Superior temporal gyrus (tissue), 1 donor: ENCODE measurements around the gene KCNIP1.

Experiments used
- DNase-seq: peaks from one replicate; pipeline ENCODE4 v3.0.0-alpha.2; 2016; ENCODE audit errors: extremely low spot score

The KCNIP1 gene

DNA sequence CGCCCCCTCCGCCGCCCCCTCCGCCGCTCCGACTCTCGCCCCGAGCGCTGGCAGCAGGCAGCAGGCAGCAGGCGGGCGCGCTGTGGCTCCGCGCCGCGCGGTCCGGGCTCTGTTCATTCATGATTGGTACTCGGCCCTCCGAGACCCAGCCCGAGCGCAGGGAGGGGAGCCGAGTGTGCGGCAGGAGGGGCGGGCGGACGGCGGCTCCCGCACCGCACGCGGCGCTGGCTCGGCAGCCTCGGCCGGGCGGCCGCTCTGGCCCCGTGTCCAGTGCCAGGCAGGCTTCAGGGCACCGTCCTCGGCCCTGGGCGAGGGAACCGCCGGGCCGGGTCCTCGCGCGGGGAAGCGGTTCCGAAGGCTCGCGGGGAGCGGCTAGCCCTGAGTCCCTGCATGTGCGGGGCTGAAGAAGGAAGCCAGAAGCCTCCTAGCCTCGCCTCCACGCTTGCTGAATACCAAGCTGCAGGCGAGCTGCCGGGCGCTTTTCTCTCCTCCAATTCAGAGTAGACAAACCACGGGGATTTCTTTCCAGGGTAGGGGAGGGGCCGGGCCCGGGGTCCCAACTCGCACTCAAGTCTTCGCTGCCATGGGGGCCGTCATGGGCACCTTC lies at the start of gene KCNIP1:
Gene KCNIP1 (plus strand): TSS at position 31 of the 607 bp plus-strand sequence.
- peak; percentile 50 for DNase-seq

DNA sequence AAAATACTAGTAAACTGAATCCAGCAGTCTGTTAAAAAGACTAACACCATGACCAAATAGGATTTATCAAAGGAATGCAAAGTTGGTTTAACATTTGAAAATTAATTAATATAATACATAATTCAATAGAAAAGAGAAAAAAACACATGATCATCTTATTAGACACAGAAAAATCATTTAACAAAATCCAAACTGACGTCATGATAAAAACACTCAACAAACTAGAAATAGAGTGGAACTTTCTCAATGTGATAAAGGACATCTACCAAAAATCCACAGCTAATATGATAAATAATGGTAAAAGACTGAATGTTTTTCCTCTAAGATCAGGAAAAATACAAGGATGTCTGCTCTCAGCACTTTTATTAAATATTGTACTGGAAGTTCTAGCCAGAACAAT lies 40.4 kb upstream of the KCNIP1 start:
- no peak for DNase-seq

DNA sequence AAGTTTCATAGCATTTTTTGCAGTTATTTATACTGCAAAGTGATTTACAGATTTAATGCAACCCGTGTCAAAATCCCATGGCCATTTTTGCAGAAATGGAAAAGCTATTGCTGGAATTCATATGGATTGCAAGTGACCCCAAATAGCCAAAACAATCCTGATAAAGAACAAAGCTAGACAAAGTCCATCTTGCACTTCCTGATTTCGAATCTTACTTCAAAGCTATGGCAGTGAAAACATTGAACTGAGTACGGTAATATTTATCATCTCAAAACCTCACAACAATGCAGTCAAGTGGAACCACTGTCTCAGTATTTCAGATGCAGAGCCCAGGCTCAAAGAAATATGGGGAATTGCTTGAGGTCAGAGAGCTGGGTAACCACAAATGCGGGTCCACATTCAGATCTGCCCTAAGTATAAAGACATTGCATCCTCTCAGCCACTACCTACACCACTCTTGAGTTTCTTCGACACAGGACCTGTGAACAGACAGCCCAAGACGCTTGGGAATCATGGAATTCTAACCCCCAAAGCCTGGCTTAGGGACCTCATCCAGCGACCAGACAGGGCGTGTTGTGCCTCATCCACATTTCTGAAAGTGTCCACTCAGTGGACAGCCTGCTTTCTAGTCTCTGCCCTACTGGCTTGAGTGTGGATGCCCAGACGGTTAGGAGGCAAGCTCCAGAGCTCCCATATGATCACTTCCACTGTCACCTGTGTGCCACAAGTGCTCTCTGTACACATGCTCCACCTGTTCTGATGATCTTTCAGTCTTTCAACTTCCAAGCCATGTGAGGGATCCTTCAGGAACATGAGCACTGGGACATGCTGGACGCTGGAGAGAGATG lies 39.3 kb upstream of the KCNIP1 start:
- no peak for DNase-seq

DNA sequence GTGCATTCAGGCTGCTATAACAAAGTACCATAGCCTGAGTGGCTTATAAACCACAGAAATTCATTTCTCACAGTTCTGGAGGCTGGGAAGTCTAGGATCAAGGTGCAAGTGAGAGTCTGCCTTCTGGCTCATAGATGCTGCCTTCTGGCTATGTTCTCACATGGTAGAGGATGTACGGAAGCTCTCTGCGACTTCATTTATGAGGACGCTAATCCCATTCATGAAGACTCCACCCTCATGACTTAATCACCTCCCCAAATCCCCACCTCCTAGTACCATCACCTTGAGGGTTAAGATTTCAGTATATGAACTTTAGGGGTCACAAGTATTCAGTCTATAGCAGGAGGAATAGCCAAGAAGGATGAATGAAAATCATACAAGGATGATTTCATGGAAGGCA lies 37.3 kb upstream of the KCNIP1 start:
- DNase-seq, result no peak

DNA sequence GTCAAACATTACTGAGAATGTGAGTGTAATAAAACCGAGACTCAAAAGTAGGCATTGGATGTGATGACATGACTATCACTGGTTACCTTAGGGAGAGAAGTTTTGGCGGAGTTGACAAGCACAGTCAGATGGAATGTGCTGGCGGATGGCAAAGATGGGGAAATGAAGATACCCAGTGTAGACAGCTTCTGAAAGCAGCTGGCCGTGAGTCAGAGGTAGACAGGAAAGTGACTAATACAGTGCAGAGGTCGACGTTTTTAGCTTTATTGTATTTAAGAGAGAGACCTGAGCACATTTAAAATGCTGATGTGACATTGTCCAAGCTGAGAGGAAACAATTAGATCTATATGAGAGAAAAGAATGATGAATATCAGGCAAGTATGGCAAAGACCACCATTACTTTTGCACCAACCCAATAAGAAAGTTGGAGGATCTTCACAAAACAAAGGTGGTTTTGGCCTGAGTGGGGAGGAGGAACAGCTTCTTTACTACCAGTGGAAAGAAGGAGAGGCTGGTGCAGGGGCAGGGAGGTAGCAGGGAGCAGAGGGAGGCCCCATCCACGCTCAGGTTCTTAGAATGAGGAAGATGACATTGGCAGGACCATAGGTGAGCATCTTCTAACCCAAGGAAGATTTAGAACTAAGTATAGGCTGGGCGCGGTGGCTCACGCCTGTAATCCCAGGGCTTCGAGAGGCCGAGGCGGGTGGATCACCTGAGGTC lies 36.7 kb upstream of the KCNIP1 start:
- DNase-seq, result no peak

DNA sequence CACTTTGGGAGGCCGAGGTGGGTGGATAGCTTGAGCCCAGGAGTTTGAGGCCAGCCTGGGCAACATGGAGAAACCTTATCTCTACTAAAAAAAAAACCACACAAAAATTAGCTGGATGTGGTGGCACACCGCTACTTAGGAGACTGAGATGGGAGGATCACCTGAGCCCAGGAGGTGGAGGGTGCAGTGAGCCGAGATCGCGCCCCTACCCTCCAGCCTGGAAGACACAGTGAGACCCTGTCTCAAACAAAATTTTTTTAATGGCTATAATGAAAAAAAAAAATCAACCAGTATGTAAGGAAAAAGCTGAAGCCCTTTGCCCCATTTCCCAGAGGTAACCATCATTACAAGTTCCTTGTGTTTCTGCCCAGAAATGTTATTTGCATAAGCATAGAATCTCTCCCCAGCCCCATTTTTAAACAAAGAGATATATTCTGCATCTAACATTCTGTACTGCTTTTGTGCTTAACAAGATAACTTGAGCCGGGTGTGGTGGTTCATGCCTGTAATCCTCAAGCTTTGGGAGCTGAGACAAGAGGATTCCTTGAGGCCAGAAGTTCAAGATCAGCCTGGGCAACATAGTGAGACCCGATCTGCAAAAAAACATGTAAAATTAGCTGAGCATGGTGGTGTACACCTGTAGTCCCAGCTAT lies 35.1 kb upstream of the KCNIP1 start:
- no peak for DNase-seq

DNA sequence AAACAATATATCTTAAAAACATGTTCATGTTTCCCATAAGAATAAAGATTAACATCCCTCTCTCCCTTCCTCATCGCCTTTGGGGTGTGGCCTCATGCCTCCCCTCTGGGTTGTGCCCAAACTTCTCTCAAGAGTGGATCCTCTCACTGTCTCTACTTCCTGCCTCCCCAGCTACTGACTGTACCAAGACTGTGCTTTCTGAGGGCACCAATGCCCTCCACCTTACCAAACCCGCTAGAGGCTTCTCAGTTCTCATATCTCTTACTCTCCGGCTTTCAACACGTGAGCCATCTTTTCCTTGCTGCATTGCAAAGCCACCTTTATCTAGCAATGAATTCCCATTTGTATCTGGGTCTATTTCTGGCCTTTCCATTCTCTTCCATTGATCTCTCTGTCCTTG lies 34.4 kb upstream of the KCNIP1 start:
- no peak for DNase-seq

DNA sequence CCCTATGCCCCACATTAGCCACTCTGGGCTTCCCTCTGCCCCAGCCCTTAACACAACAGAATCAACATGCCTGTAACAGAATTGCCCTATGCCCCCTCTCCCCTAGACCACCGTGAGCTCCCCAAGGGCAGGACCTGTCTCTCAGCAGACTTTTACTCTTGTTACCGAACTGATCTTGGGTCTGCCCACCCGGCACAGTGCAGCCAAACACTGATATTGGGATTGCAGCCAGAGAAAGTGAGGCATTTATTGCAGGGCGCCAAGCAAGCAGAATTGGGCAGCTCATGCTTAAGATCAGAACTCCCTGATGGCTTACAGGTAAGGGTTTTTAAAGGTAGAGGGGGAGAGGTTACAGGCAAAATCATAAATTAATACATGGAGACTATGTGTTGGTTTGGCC lies 33.5 kb upstream of the KCNIP1 start:
- DNase-seq, result no peak

DNA sequence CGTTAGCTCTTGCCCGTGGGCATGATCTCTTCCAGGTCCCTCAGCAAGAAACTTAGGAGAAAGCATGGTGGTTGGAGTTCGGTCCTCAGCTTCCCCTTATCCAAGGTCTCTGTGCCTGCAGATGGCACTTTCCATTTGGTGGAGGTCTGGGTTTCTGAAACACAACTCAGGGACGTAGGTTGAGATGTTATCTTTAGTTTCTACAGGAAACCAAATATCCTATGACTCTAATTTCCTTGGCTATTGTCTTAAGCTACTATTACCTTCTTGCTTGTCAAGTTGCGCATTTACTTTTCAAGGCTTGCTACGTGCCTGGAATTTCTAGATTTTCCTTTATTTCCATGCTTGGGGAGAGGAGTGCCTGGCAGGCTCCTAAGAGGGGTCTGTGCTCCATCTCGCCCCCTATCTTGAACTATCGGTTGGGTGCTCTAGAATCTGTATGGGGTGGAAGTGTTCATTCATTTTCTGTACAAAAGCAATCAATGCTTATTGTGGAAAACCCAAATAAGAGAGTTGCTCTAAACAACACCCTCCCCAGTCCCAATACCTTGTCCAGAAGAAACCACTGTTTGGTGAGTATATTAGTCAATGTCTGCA lies 32.9 kb upstream of the KCNIP1 start:
- no peak for DNase-seq

DNA sequence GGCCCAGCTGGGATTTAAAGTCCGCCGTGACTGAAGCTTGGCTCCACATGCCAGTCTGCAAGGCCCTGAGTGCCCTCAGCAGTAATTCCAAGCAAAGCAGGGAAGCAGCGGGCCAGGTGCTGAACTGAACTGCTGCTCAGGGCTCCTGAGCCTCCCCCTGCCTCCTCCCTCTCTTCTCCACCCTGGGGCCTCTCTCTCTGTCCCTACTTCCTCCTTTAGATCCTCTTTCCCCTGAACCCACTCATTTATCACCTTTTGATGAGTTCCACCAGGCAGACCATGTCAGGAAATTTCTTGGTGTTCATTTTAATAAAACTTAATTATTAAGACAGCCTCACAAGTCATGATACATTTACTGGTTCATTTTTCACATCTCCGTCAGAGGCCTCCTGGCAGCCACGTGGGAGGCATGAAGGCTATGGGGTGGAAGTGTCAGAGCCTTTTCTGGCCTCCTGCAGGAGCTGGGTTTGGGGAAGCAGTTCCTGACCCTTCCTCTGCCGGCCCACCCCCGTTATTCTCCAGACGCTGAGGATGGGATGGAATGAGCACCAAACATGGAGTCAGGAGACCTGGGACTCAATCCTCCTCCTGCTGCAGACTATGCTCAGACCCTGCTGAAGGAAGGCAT lies 32.2 kb upstream of the KCNIP1 start:
- DNase-seq, result no peak

DNA sequence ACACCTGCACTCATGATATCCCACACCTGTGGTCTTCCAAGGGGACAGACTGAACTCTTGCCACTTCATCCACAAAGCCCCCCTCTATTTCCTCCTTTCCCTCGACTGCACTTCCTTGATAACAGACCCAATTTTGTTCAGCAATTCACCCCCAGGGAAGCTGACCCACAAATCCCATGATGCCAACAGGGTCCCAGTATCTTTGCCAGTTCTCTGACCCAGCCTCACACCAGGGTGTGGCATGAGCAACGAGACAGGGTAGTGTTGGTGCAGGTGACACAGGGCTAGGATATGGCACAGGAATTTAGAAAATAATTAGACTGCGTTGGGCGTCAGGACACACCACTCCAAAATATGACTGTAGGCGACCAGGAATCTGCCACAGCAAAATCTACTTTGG lies 30.2 kb upstream of the KCNIP1 start:
- DNase-seq, result no peak

DNA sequence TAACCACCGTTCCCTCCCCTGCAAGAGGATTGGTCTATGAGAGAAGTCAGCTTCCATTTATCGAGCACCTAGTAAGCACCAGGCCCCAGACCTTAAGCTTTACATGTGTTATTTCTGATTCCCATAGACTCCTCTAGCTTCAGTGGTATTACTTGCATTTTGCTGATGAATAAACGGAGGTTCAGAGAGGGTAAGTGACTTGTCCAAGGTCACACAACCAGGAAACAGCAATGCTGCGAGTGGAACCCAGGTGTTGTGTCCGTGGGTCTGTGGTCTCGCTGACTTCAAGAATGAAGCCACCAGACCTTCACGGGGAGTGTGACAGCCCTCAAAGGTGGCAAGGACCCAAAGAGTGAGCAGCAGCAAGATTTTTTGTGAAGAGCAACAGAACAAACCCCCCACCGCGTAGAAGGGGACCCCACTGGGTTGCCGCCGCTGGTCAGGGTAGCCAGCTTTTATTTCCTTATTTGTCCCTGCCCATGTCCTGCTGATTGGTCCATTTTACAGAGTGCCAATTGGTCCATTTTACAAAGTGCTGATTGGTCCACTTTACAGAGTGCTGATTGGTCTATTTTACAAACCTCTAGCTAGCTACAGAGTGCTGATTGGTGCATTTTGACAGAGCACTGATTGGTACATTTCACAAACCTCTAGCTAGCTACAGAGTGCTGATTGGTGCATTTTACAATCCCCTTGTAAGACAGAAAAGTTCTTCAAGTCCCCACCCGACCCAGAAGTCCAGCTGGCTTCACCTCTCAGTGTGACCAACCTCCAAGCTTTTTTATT lies 29.1 kb upstream of the KCNIP1 start:
- no peak for DNase-seq

DNA sequence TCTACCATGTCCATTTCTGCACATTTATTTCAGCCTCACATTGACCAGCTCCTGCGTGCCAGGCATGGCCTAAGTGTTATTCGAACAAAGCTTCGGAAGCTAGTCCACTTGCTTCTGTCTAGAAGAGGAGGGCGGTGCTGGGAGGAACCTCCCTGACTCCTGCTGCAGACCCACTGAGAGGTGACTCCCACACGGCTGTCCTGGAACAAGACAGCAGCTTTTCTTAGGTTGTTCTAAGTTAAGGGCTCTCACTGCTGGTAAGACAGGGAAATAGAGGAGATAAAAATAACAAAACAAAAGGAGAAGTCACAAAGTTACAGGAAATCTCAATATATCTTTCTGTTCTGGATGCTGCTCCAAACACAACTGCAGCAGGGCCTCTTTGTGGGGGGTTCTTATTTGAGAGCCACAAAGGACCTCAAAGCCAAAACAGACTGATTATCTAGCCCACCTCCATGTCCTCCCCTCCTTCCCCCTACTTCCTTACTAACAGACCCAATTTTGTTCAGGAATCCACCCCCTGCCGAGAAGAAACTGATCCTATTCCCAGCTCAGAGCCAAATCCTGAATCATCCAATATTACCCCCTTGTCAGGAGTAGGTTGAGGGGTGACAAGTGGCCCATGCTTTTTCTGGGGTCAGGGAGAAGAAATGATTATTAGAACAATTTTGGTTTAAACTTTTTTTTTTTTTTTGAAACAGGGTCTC lies 28.4 kb upstream of the KCNIP1 start:
- DNase-seq, result no peak

DNA sequence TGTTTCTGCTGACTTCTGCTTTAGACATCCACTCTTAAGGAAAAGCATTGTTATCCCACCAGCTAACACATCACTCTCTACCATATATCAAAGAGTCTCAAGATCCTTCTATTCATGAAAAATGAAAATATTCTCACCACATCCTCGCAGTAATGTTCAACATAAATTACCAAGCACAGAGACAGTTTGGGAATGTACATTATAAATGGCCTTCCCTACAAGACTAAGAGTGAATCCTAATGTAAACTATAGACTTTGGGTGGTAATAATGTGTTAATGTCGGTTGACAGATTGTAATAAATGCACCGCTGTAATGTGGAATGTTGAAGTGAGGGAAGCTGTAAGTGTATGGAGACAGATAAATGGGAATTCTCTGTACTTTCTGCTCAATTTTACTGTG lies 27.1 kb upstream of the KCNIP1 start:
- DNase-seq, result no peak

DNA sequence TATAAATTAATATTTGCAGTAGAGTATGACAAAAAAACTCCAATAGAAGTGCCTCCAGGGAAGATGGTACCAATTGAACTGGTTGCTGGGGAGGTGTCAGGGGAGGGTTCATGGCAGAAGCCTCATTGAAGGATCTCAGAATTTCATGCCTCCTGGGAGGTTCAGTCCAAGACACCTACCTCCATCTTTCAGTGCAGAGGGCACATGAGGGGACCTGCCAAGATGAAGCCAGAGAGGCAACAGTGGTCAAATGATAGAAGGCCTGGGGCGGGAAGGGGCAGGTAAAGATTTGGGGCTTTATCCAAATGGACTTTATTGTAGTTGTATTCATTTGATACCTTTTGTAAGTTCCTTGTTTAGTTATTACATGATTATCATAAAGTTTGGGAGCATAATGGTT lies 25.9 kb upstream of the KCNIP1 start:
- no peak for DNase-seq

DNA sequence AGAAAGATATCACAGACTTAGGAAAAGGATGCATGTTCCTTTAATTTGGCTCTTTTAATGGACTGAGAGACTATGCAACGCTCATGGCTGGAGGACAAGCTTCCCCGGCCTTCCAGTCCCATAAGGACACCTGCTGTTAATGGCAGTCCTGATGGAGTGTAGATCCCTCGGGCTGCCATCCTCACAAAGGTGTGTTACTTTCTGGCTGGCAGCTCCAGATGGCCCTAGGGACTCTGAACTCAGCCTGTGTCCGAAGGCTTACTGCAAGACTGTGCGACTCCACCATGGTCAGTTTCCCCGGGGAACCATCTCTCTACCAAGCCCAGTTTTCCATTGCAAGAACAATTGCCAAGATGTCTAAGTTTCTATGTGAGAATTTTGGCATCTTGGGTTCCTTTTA lies 25.5 kb upstream of the KCNIP1 start:
- no peak for DNase-seq

DNA sequence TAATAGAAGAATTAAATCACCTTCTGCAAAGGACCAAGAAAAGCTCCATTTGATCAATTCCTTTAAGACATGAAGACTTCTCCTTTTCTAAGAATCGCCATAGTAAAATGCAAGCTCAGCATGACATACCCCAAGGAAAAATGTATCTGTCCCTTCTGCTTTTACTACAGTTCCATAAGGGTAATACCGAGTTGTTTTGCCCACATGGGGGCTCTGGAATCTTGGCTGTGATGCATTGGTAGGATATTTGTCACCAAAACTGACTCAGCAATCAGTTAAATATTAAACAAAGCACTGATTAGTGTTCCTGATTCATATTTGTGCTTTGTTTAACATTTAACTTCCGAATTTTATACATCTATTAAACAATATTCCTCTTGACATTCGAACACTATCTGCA lies 24.3 kb upstream of the KCNIP1 start:
- DNase-seq, result no peak

DNA sequence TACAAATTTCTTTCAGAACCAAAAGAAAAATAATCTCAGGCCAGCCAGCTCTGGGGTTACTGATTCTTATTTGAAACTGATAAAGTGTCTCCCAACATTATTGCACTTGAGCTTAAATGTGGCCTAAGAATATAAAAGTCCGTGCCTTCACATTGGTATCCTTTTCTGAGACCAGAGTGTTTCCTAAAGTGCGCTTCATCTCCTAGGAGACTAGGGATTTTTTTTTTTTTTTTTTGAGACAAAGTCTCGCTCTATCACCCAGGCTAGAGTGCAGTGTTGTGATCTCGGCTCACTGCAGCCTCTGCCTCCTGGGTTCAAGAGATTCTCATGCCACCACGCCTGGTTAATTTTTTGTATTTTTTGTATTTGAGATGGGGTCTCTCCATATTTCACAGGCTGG lies 23.6 kb upstream of the KCNIP1 start:
- no peak for DNase-seq

DNA sequence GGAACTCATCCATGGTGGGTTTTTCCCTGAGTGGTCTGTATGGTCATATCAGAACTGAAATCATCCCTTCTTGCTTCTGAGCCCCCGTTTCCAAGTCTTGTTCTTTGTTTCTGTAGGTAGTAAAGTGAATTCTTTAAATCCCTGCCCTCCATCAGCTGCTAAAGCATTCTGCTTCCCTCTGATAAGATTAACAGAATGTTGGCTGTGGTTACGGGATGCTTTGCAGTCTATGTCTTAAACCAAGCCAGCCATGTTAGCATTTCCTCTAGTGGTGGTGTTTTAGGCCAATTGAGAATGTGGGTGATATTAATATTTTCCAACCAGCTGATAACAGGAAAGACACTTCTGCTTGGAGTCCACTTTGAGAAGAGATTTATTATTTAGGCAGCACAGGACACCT lies 22.0 kb upstream of the KCNIP1 start:
- DNase-seq, result no peak

DNA sequence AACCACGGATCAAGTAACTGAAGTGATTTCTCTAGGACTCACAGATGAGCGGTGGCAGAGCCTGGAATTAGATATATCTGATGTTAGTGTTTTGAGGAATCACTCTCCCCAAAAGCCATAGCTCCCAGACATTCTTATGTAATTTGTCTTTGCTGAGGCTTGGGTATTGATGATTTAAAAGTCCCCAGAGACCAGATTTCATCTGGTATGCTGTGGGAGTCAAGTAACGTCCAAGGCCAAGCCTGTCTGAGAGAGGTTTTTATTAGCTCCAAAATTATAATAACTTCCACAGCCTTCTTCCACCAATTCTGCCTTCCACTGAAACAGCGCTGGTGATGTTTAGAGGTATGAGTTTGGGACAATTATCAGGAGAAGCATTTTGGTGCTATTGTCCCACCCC lies 21.3 kb upstream of the KCNIP1 start:
- DNase-seq, result no peak
